Measurements from ENCODE around the gene KLK15.
A peak's percentile ranks its signal among the peaks of the same experiment; 100 is the strongest.

Gene KLK15

GRCh38 chr19:50839712-50840655, 6.6 kb upstream of the KLK15 start:
- H3K4me3 ChIP-seq = no peak overlapping the region
- DNase-seq (ENCODE audit: low read depth, low spot score) = no peak
- no peak for TF ChIP-seq POLR2AphosphoS5 (IDR thresholded peaks at IDR 0.05; ENCODE audit: borderline replicate concordance, low read depth, low read length)
- no peaks in the 10 kb centered on the region for H3K9me3 ChIP-seq (ENCODE audit: low read depth, low read length)
- no peaks in the 10 kb centered on the region for H3K36me3 ChIP-seq (ENCODE audit: insufficient read depth, low read length)
- H3K27ac ChIP-seq = no peak overlapping the region
- H3K9ac ChIP-seq (ENCODE audit: insufficient read length) = no peak overlapping the region

GRCh38 chr19:50838239-50838638, 4.9 kb upstream of the KLK15 start:
- no peak overlapping the region for H3K4me3 ChIP-seq
- no peaks in the 10 kb centered on the region for H3K36me3 ChIP-seq (ENCODE audit: insufficient read depth, low read length)
- no peak for DNase-seq (ENCODE audit: low read depth, low spot score)
- no peak overlapping the region for H3K27ac ChIP-seq
- no peak for TF ChIP-seq POLR2AphosphoS5 (IDR thresholded peaks at IDR 0.05; ENCODE audit: borderline replicate concordance, low read depth, low read length)
- no peak for TF ChIP-seq EZH2 (IDR thresholded peaks at IDR 0.05)
- TF ChIP-seq FOXP2 (optimal IDR thresholded peaks at IDR 0.05; ENCODE audit: control extremely low read depth, extremely low read length, insufficient read depth) = no peak
- no peaks in the 10 kb centered on the region for H3K9me3 ChIP-seq (ENCODE audit: low read depth, low read length)
- no peak overlapping the region for H3K9ac ChIP-seq (ENCODE audit: insufficient read length)

GRCh38 chr19:50837300-50837699, 3.9 kb upstream of the KLK15 start:
- DNase-seq (ENCODE audit: low read depth, low spot score) = no peak

GRCh38 chr19:50836543-50837195, 3.3 kb upstream of the KLK15 start:
- H3K9ac ChIP-seq (ENCODE audit: insufficient read length) = no peak overlapping the region
- no peaks in the 10 kb centered on the region for H3K9me3 ChIP-seq (ENCODE audit: low read depth, low read length)
- H3K4me3 ChIP-seq = no peak overlapping the region; the same call in 1 of the 2 replicates
- DNase-seq (ENCODE audit: low read depth, low spot score) = no peak
- no peaks in the 10 kb centered on the region for H3K36me3 ChIP-seq (ENCODE audit: insufficient read depth, low read length)
- TF ChIP-seq EZH2 (IDR thresholded peaks at IDR 0.05) (no peak), FOXP2 (optimal IDR thresholded peaks at IDR 0.05; ENCODE audit: control extremely low read depth, extremely low read length, insufficient read depth) (no peak), POLR2AphosphoS5 (IDR thresholded peaks at IDR 0.05; ENCODE audit: borderline replicate concordance, low read depth, low read length) (no peak)
- no peak overlapping the region for H3K27ac ChIP-seq

More at GRCh38 chr19:50837300-50837699, 3.9 kb upstream of the KLK15 start:
- TF ChIP-seq POLR2AphosphoS5 (IDR thresholded peaks at IDR 0.05; ENCODE audit: borderline replicate concordance, low read depth, low read length) (no peak), EZH2 (IDR thresholded peaks at IDR 0.05) (no peak), FOXP2 (optimal IDR thresholded peaks at IDR 0.05; ENCODE audit: control extremely low read depth, extremely low read length, insufficient read depth) (no peak)
- no peaks in the 10 kb centered on the region for H3K9me3 ChIP-seq (ENCODE audit: low read depth, low read length)
- H3K36me3 ChIP-seq (ENCODE audit: insufficient read depth, low read length) = no peaks in the 10 kb centered on the region
- H3K27ac ChIP-seq = no peak overlapping the region
- H3K4me3 ChIP-seq = no peak overlapping the region
- no peak overlapping the region for H3K9ac ChIP-seq (ENCODE audit: insufficient read length)

GRCh38 chr19:50835785-50836542, 2.6 kb upstream of the KLK15 start:
- no peak overlapping the region for H3K27ac ChIP-seq
- peak overlapping the region; percentile 86 for H3K4me3 ChIP-seq

GRCh38 chr19:50835103-50835784, 1.9 kb upstream of the KLK15 start:
- no peak for DNase-seq (ENCODE audit: low read depth, low spot score)
- Histone ChIP-seq H3K36me3 (ENCODE audit: insufficient read depth, low read length) (no peaks in the 10 kb centered on the region), H3K9me3 (ENCODE audit: low read depth, low read length) (no peaks in the 10 kb centered on the region), H3K9ac (ENCODE audit: insufficient read length) (peak overlapping the region; percentile 54), H3K27ac (no peak overlapping the region), H3K4me3 (peak overlapping the region; percentile 86)
- TF ChIP-seq POLR2AphosphoS5 (IDR thresholded peaks at IDR 0.05; ENCODE audit: borderline replicate concordance, low read depth, low read length) (no peak), EZH2 (IDR thresholded peaks at IDR 0.05) (no peak), FOXP2 (optimal IDR thresholded peaks at IDR 0.05; ENCODE audit: control extremely low read depth, extremely low read length, insufficient read depth) (no peak)

More at GRCh38 chr19:50835785-50836542, 2.6 kb upstream of the KLK15 start:
- Histone ChIP-seq H3K36me3 (ENCODE audit: insufficient read depth, low read length) (no peaks in the 10 kb centered on the region), H3K9me3 (ENCODE audit: low read depth, low read length) (no peaks in the 10 kb centered on the region), H3K9ac (ENCODE audit: insufficient read length) (peak overlapping the region; percentile 54)
- no peak for TF ChIP-seq EZH2 (IDR thresholded peaks at IDR 0.05)
- no peak for TF ChIP-seq FOXP2 (optimal IDR thresholded peaks at IDR 0.05; ENCODE audit: control extremely low read depth, extremely low read length, insufficient read depth)
- peak; percentile 51; the same call in 1 of the 2 replicates for TF ChIP-seq POLR2AphosphoS5 (IDR thresholded peaks at IDR 0.05; ENCODE audit: borderline replicate concordance, low read depth, low read length)
- no peak for DNase-seq (ENCODE audit: low read depth, low spot score)

GRCh38 chr19:50833802-50834167, 411 bp upstream of the KLK15 start:
- TF ChIP-seq POLR2AphosphoS5 (IDR thresholded peaks at IDR 0.05; ENCODE audit: borderline replicate concordance, low read depth, low read length) = no peak
- TF ChIP-seq EZH2 (IDR thresholded peaks at IDR 0.05) = no peak
- TF ChIP-seq FOXP2 (optimal IDR thresholded peaks at IDR 0.05; ENCODE audit: control extremely low read depth, extremely low read length, insufficient read depth) = no peak
- H3K4me3 ChIP-seq = no peak overlapping the region
- DNase-seq (ENCODE audit: low read depth, low spot score) = no peak
- no peaks in the 10 kb centered on the region for H3K36me3 ChIP-seq (ENCODE audit: insufficient read depth, low read length)
- H3K9me3 ChIP-seq (ENCODE audit: low read depth, low read length) = no peaks in the 10 kb centered on the region
- no peak overlapping the region for H3K27ac ChIP-seq
- H3K9ac ChIP-seq (ENCODE audit: insufficient read length) = no peak overlapping the region
